ENCODE results near the gene GMIP. TPM values are rescaled to one million over a fixed set of nuclear protein-coding genes. Genes with fewer than 3 reads are reported as not detected.

Gene GMIP
- total RNA-seq, 1 donor from 2014 or later = 32.4 TPM

DNA sequence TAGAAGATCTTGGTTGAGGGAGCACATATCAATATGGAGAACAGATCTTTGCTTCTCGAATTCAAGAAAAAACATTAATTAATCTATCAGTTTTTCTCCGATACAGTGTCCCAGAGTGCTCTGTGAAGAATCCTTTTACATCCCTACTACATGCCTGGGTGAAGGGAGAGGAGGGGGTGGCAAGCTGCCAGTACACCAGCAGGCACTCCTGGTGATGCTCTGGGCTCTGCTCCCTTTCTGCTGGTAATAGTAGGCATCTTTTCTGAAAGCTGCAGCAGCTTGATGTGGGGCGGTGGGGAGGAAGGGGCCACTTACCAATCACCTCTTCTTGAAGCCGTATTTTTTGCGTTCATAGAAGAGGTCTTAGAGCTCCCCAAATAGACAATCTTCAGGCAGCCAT, 55.7 kb downstream of the GMIP start:
- Mint-ChIP-seq H3K9me3 (ENCODE audit: unreplicated experiment) (peaks cover 2% of the 10 kb centered on the region), H3K4me1 (ENCODE audit: low read depth, unreplicated experiment) (peaks cover 5% of the 10 kb centered on the region), H3K27me3 (ENCODE audit: low read depth, unreplicated experiment) (no peaks in the 10 kb centered on the region), H3K27ac (ENCODE audit: unreplicated experiment) (no peak overlapping the region), H3K4me3 (ENCODE audit: unreplicated experiment) (no peak overlapping the region), H3K36me3 (ENCODE audit: low read depth, unreplicated experiment) (no peaks in the 10 kb centered on the region)
- Histone ChIP-seq H3K4me1 (ENCODE audit: insufficient read depth, low read length) (peaks cover 10% of the 10 kb centered on the region), H3K79me2 (ENCODE audit: insufficient read depth, low read length) (no peaks in the 10 kb centered on the region), H2AFZ (ENCODE audit: low read depth, low read length) (no peak overlapping the region), H3K27me3 (ENCODE audit: insufficient read depth, low read length) (no peaks in the 10 kb centered on the region), H3K9ac (ENCODE audit: low read length) (no peak overlapping the region), H3K9me3 (ENCODE audit: insufficient read depth, low read depth, low read length) (no peaks in the 10 kb centered on the region), H3K27ac (ENCODE audit: low read depth, low read length) (no peak overlapping the region), H4K20me1 (ENCODE audit: insufficient read depth, low read length) (no peaks in the 10 kb centered on the region), H3K4me2 (ENCODE audit: low read length) (no peak overlapping the region), H3K36me3 (ENCODE audit: insufficient read depth, low read length) (no peaks in the 10 kb centered on the region), H3K4me3 (ENCODE audit: insufficient read depth, low read depth, low read length) (no peak overlapping the region)
- FAIRE-seq (no peak), DNase-seq (ENCODE audit: low read depth) (no peak)
- TF ChIP-seq, protein P1, sequence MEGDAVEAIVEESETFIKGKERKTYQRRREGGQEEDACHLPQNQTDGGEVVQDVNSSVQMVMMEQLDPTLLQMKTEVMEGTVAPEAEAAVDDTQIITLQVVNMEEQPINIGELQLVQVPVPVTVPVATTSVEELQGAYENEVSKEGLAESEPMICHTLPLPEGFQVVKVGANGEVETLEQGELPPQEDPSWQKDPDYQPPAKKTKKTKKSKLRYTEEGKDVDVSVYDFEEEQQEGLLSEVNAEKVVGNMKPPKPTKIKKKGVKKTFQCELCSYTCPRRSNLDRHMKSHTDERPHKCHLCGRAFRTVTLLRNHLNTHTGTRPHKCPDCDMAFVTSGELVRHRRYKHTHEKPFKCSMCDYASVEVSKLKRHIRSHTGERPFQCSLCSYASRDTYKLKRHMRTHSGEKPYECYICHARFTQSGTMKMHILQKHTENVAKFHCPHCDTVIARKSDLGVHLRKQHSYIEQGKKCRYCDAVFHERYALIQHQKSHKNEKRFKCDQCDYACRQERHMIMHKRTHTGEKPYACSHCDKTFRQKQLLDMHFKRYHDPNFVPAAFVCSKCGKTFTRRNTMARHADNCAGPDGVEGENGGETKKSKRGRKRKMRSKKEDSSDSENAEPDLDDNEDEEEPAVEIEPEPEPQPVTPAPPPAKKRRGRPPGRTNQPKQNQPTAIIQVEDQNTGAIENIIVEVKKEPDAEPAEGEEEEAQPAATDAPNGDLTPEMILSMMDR (IDR thresholded peaks at IDR 0.05; ENCODE audit: insufficient read depth, low read depth, low read length) = no peak
- no peak for TF ChIP-seq EZH2 (IDR thresholded peaks at IDR 0.05; ENCODE audit: insufficient read depth, low read length)

DNA sequence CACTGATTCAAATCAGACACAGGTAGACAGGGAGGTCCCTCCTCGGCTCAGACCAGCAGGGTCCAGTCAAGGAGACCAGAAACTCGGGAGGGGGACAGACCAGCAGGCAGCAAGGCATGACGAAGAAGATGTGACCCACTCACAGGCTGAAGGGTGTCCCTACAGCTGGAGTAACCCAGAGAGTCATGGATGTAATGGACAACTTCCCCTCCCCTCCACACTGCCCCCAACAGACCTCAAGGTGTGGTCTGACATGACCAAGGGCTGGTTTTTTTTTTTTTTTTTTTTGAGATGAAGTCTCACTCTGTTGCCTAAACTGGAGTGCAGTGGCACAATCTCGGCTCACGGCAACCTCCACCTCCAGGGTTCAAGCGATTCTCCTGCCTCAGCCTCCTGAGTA, 59.1 kb downstream of the GMIP start:
- H3K36me3 Mint-ChIP-seq (ENCODE audit: low read depth, unreplicated experiment) = no peaks in the 10 kb centered on the region
- no peaks in the 10 kb centered on the region for H3K4me1 Mint-ChIP-seq (ENCODE audit: low read depth, unreplicated experiment)
- peaks cover 9% of the 10 kb centered on the region for H3K27me3 Mint-ChIP-seq (ENCODE audit: low read depth, unreplicated experiment)
- H3K4me1 ChIP-seq (ENCODE audit: insufficient read depth, low read length) = no peaks in the 10 kb centered on the region
- no peaks in the 10 kb centered on the region for H3K27me3 ChIP-seq (ENCODE audit: insufficient read depth, low read length)
- no peak overlapping the region for H2AFZ ChIP-seq (ENCODE audit: low read depth, low read length)
- no peak overlapping the region for H3K9ac ChIP-seq (ENCODE audit: low read length)
- no peak overlapping the region for H3K27ac Mint-ChIP-seq (ENCODE audit: unreplicated experiment)
- H3K4me2 ChIP-seq (ENCODE audit: low read length) = no peak overlapping the region
- TF ChIP-seq, protein P1 (IDR thresholded peaks at IDR 0.05; ENCODE audit: insufficient read depth, low read depth, low read length) = no peak
- TF ChIP-seq EZH2 (IDR thresholded peaks at IDR 0.05; ENCODE audit: insufficient read depth, low read length) = no peak
- H3K4me3 ChIP-seq (ENCODE audit: insufficient read depth, low read depth, low read length) = no peak overlapping the region
- DNase-seq (ENCODE audit: low read depth) (no peak), FAIRE-seq (no peak)
- H4K20me1 ChIP-seq (ENCODE audit: insufficient read depth, low read length) = no peaks in the 10 kb centered on the region
- H3K27ac ChIP-seq (ENCODE audit: low read depth, low read length) = no peak overlapping the region
- no peaks in the 10 kb centered on the region for H3K36me3 ChIP-seq (ENCODE audit: insufficient read depth, low read length)
- H3K9me3 Mint-ChIP-seq (ENCODE audit: unreplicated experiment) = no peaks in the 10 kb centered on the region
- no peak overlapping the region for H3K4me3 Mint-ChIP-seq (ENCODE audit: unreplicated experiment)
- no peaks in the 10 kb centered on the region for H3K9me3 ChIP-seq (ENCODE audit: insufficient read depth, low read depth, low read length)
- H3K79me2 ChIP-seq (ENCODE audit: insufficient read depth, low read length) = no peaks in the 10 kb centered on the region

DNA sequence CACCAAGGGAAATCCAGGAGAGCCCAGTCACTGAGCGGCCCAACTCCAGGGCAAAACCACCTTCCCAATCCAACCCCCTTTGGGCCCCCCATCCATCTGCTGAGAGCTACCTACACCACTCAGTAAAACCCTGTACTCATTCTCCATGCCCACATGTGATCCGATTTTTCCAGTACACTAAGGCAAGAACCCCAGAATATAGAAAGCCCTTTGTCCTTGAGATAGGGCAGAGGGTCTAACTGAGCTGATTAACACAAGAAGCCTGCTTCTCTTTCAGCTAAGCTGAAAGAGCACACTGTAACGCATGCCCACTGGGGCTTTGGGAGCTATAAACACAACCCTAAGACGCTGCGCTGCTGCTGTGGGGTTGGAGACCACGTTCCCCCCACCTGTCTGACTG, 61.0 kb downstream of the GMIP start:
- H3K27me3 Mint-ChIP-seq (ENCODE audit: low read depth, unreplicated experiment) = peaks cover 9% of the 10 kb centered on the region
- H3K36me3 Mint-ChIP-seq (ENCODE audit: low read depth, unreplicated experiment) = no peaks in the 10 kb centered on the region
- Histone ChIP-seq H3K4me2 (ENCODE audit: low read length) (no peak overlapping the region), H3K79me2 (ENCODE audit: insufficient read depth, low read length) (no peaks in the 10 kb centered on the region), H3K27ac (ENCODE audit: low read depth, low read length) (no peak overlapping the region), H2AFZ (ENCODE audit: low read depth, low read length) (no peak overlapping the region), H3K9me3 (ENCODE audit: insufficient read depth, low read depth, low read length) (no peaks in the 10 kb centered on the region), H3K36me3 (ENCODE audit: insufficient read depth, low read length) (no peaks in the 10 kb centered on the region), H3K4me3 (ENCODE audit: insufficient read depth, low read depth, low read length) (no peak overlapping the region), H4K20me1 (ENCODE audit: insufficient read depth, low read length) (no peaks in the 10 kb centered on the region), H3K4me1 (ENCODE audit: insufficient read depth, low read length) (no peaks in the 10 kb centered on the region), H3K9ac (ENCODE audit: low read length) (no peak overlapping the region), H3K27me3 (ENCODE audit: insufficient read depth, low read length) (no peaks in the 10 kb centered on the region)
- DNase-seq (ENCODE audit: low read depth) = no peak
- FAIRE-seq = no peak
- TF ChIP-seq, protein P1 (IDR thresholded peaks at IDR 0.05; ENCODE audit: insufficient read depth, low read depth, low read length) = no peak
- no peak for TF ChIP-seq EZH2 (IDR thresholded peaks at IDR 0.05; ENCODE audit: insufficient read depth, low read length)
- no peak overlapping the region for H3K27ac Mint-ChIP-seq (ENCODE audit: unreplicated experiment)
- no peaks in the 10 kb centered on the region for H3K4me1 Mint-ChIP-seq (ENCODE audit: low read depth, unreplicated experiment)
- no peak overlapping the region for H3K4me3 Mint-ChIP-seq (ENCODE audit: unreplicated experiment)
- no peaks in the 10 kb centered on the region for H3K9me3 Mint-ChIP-seq (ENCODE audit: unreplicated experiment)

Data from astrocyte (in vitro differentiated cells and primary cell).